ENCODE measurements around the gene GORASP2.

The GORASP2 gene

GRCh38 chr2:170930991-170931266 is 1.9 kb downstream of the GORASP2 start:
- H3K27ac ChIP-seq, result no peak overlapping the region
- H3K27me3 ChIP-seq, result no peaks in the 10 kb centered on the region
- H3K4me3 ChIP-seq (ENCODE audit: low read depth in 1 of 2, low read length in 1 of 2), result no peak overlapping the region
- no peaks in the 10 kb centered on the region for H3K36me3 ChIP-seq
- H3K4me1 ChIP-seq (ENCODE audit: control insufficient read depth in 1 of 2, insufficient read depth in 1 of 2, low read depth in 1 of 2, low read length in 1 of 2), result peaks cover 23 to 25% of the 10 kb centered on the region in 2 experiments
- H3K9me3 ChIP-seq, result no peaks in the 10 kb centered on the region
- no peak for TF ChIP-seq CTCF (IDR thresholded peaks at IDR 0.05)

- no peak for TF ChIP-seq CTCF (IDR thresholded peaks at IDR 0.05)
- H3K36me3 ChIP-seq, result no peaks in the 10 kb centered on the region
- no peak overlapping the region for H3K27ac ChIP-seq
- H3K9me3 ChIP-seq, result no peaks in the 10 kb centered on the region
- H3K4me3 ChIP-seq (ENCODE audit: low read depth in 1 of 2, low read length in 1 of 2), result no peak overlapping the region
- H3K4me1 ChIP-seq (ENCODE audit: control insufficient read depth in 1 of 2, insufficient read depth in 1 of 2, low read depth in 1 of 2, low read length in 1 of 2), result peaks cover 21 to 23% of the 10 kb centered on the region in 2 experiments
- H3K27me3 ChIP-seq, result no peaks in the 10 kb centered on the region
Observed at GRCh38 chr2:170932166-170932565, 3.1 kb downstream of the GORASP2 start.

- no peaks in the 10 kb centered on the region for H3K36me3 ChIP-seq
- H3K4me3 ChIP-seq (ENCODE audit: low read depth in 1 of 2, low read length in 1 of 2), result no peak overlapping the region
- peaks cover 20 to 21% of the 10 kb centered on the region in 2 experiments for H3K4me1 ChIP-seq (ENCODE audit: control insufficient read depth in 1 of 2, insufficient read depth in 1 of 2, low read depth in 1 of 2, low read length in 1 of 2)
- no peak for TF ChIP-seq CTCF (IDR thresholded peaks at IDR 0.05)
- H3K27ac ChIP-seq, result no peak overlapping the region
- no peaks in the 10 kb centered on the region for H3K27me3 ChIP-seq
- no peaks in the 10 kb centered on the region for H3K9me3 ChIP-seq
Observed at GRCh38 chr2:170932948-170933347, 3.9 kb downstream of the GORASP2 start.

GRCh38 chr2:170937709-170938379 is 8.8 kb downstream of the GORASP2 start:
- Histone ChIP-seq H3K4me1 (ENCODE audit: control insufficient read depth in 1 of 2, insufficient read depth in 1 of 2, low read depth in 1 of 2, low read length in 1 of 2) (no peaks in the 10 kb centered on the region), H3K27me3 (no peaks in the 10 kb centered on the region), H3K36me3 (no peaks in the 10 kb centered on the region), H3K27ac (no peak overlapping the region), H3K4me3 (ENCODE audit: low read depth in 1 of 2, low read length in 1 of 2) (no peak overlapping the region), H3K9me3 (no peaks in the 10 kb centered on the region)
- no peak for TF ChIP-seq CTCF (IDR thresholded peaks at IDR 0.05)

GRCh38 chr2:170940066-170940465 is 11.0 kb downstream of the GORASP2 start:
- Histone ChIP-seq H3K27me3 (no peaks in the 10 kb centered on the region), H3K27ac (no peak overlapping the region), H3K4me1 (ENCODE audit: control insufficient read depth in 1 of 2, insufficient read depth in 1 of 2, low read depth in 1 of 2, low read length in 1 of 2) (no peaks in the 10 kb centered on the region), H3K9me3 (no peaks in the 10 kb centered on the region), H3K4me3 (ENCODE audit: low read depth in 1 of 2, low read length in 1 of 2) (no peak overlapping the region), H3K36me3 (no peaks in the 10 kb centered on the region)
- no peak for TF ChIP-seq CTCF (IDR thresholded peaks at IDR 0.05)

GRCh38 chr2:170942615-170943014 is 13.6 kb downstream of the GORASP2 start:
- Histone ChIP-seq H3K4me3 (ENCODE audit: low read depth in 1 of 2, low read length in 1 of 2) (no peak overlapping the region), H3K4me1 (ENCODE audit: control insufficient read depth in 1 of 2, insufficient read depth in 1 of 2, low read depth in 1 of 2, low read length in 1 of 2) (no peaks in the 10 kb centered on the region), H3K9me3 (no peaks in the 10 kb centered on the region), H3K27ac (no peak overlapping the region), H3K36me3 (no peaks in the 10 kb centered on the region), H3K27me3 (no peaks in the 10 kb centered on the region)
- no peak for TF ChIP-seq CTCF (IDR thresholded peaks at IDR 0.05)
